Breast epithelium (tissue), 3 donors: Measurements from ENCODE around the gene NRXN3.

Experiments
- CTCF ChIP-seq, 3 donors: fragments of 450-650 bp; IDR thresholded peaks; one replicate each; pipeline ENCODE4 v1.5.1; 2016 to 2017; ENCODE audit warnings: antibody characterized with exemption in 3 of 3, mild to moderate bottlenecking in 3 of 3, moderate library complexity in 3 of 3
- POLR2A ChIP-seq: fragments of 450-650 bp; IDR thresholded peaks from one replicate; pipeline ENCODE4 v1.6.1; 2016; ENCODE audit warnings: antibody characterized with exemption, mild to moderate bottlenecking, moderate library complexity
- POLR2AphosphoS5 ChIP-seq, 3 donors: sonication (generic); formaldehyde crosslinking; IDR thresholded peaks; one replicate each; pipeline ENCODE4 v1.6.1; 2017; ENCODE audit warnings: antibody characterized with exemption in 3 of 3

GRCh38 chr14:79552778-79553177 lies 1382.6 kb downstream of the NRXN3 start:
- no peak for TF ChIP-seq POLR2A
- TF ChIP-seq CTCF (IDR thresholded peaks at IDR 0.05) = no peak
- no peak for TF ChIP-seq POLR2AphosphoS5 (IDR thresholded peaks at IDR 0.05)
